GM12872 (cell line): ENCODE measurements around the gene FRMPD4.

Experiments
- CTCF ChIP-seq: IDR thresholded peaks from 3 replicates; pipeline ENCODE4 v1.5.1; 2011; ENCODE audit warnings: low read depth, mild to moderate bottlenecking, low read length, moderate library complexity; ENCODE audit not compliant: insufficient read depth

Gene FRMPD4

GRCh38 chrX:12693754-12694153 is 555.5 kb downstream of the FRMPD4 start:
- no peak for TF ChIP-seq CTCF

- no peak for TF ChIP-seq CTCF
These were observed 562.5 kb downstream of the FRMPD4 start for GRCh38 chrX:12700745-12701144.

- peak; percentile 68 for TF ChIP-seq CTCF
These were observed 563.4 kb downstream of the FRMPD4 start for GRCh38 chrX:12701628-12702027.

- TF ChIP-seq CTCF = peak; percentile 50; the same call in 2 of the 3 replicates
These were observed 564.3 kb downstream of the FRMPD4 start for GRCh38 chrX:12702509-12703091.

- no peak for TF ChIP-seq CTCF
These were observed 566.4 kb downstream of the FRMPD4 start for GRCh38 chrX:12704706-12705105.

- no peak for TF ChIP-seq CTCF
These were observed 570.8 kb downstream of the FRMPD4 start for GRCh38 chrX:12709047-12709446.

- no peak for TF ChIP-seq CTCF
These were observed 573.3 kb downstream of the FRMPD4 start for GRCh38 chrX:12711435-12712040.
